A673 (cell line): ENCODE data around the gene ARHGEF26. TPM values are rescaled to one million over a fixed set of nuclear protein-coding genes. Genes with fewer than 3 reads are reported as not detected.

Source experiments
- BruUV-seq: library from RNA; stranded (reverse); fragments of 400-500 nt; replicated peaks from 2 replicates; lab custom pipeline; 2021; lab: Mats Ljungman, UMichigan
- CTCF ChIA-PET: fragments of 300-600 bp; sonication (Branson Sonifier 250); formaldehyde crosslinking; loops from one replicate; lab custom pipeline; 2022; ENCODE audit warnings: antibody characterized with exemption; lab: Charles Lee
- POLR2A ChIA-PET: fragments of 300-600 bp; sonication (Branson Sonifier 250); formaldehyde crosslinking; loops from one replicate; lab custom pipeline; 2022; ENCODE audit warnings: antibody characterized with exemption; ENCODE audit not compliant: low non-redundant PET; lab: Charles Lee
- DNase-seq: peaks from one replicate; pipeline ENCODE4 v3.0.0-alpha.2; 2015; ENCODE audit warnings: low spot score
- H3K27ac ChIP-seq: fragments of 200-600 bp; sonication (generic); 2 replicates; pipeline ENCODE4 v1.5.1; 2016; ENCODE audit warnings: mixed run types, low read depth, mild to moderate bottlenecking, mixed read lengths, antibody characterized with exemption, low read length; ENCODE audit not compliant: poor library complexity, severe bottlenecking
- H3K27me3 ChIP-seq: fragments of 200-600 bp; sonication (generic); replicated peaks from 2 replicates; pipeline ENCODE4 v1.6.1; 2017; ENCODE audit warnings: mixed run types, low read depth, mild to moderate bottlenecking, mixed read lengths, antibody characterized with exemption, low read length; ENCODE audit not compliant: insufficient read depth, poor library complexity
- H3K36me3 ChIP-seq: fragments of 200-600 bp; sonication (generic); 2 replicates; pipeline ENCODE4 v1.6.1; 2016; ENCODE audit warnings: mixed run types, mild to moderate bottlenecking, mixed read lengths, antibody characterized with exemption, low read length; ENCODE audit not compliant: insufficient read depth, poor library complexity, severe bottlenecking
- H3K4me1 ChIP-seq: fragments of 200-600 bp; sonication (generic); 2 replicates; pipeline ENCODE4 v1.6.1; 2017; ENCODE audit warnings: mixed run types, mild to moderate bottlenecking, mixed read lengths, antibody characterized with exemption, low read length; ENCODE audit not compliant: insufficient read depth, poor library complexity, severe bottlenecking
- H3K4me3 ChIP-seq: fragments of 200-600 bp; sonication (generic); 2 replicates; pipeline ENCODE4 v1.5.1; 2016; ENCODE audit warnings: low read depth, mixed run types, mild to moderate bottlenecking, mixed read lengths, low read length; ENCODE audit not compliant: poor library complexity, severe bottlenecking
- H3K9me3 ChIP-seq: fragments of 200-600 bp; sonication (generic); 2 replicates; pipeline ENCODE4 v1.6.1; 2016; ENCODE audit warnings: mixed run types, low read depth, mild to moderate bottlenecking, mixed read lengths, antibody characterized with exemption, low read length; ENCODE audit not compliant: poor library complexity, severe bottlenecking
- CTCF ChIP-seq: fragments of 300-800, 200-600 bp; sonication (generic); conservative IDR thresholded peaks from 2 replicates; pipeline ENCODE4 v1.5.1; 2017; ENCODE audit warnings: low read depth, mild to moderate bottlenecking, antibody characterized with exemption, low read length, moderate library complexity, mixed read lengths
- EZH2 ChIP-seq: fragments of 200-600 bp; sonication (generic); IDR thresholded peaks from 2 replicates; pipeline ENCODE4 v1.6.1; 2017; ENCODE audit warnings: borderline replicate concordance, low read depth, mild to moderate bottlenecking, mixed read lengths, antibody characterized with exemption, low read length; ENCODE audit not compliant: poor library complexity, severe bottlenecking
- intact Hi-C: fragments of 100-400 bp; cut with micrococcal nuclease; formaldehyde crosslinking; loops from one replicate; pipeline ENCODE4 v1.10.0; 2022; ENCODE audit not compliant: unreplicated experiment
- total RNA-seq: library from RNA; stranded (reverse); gene quantifications from 2 replicates; pipeline ENCODE4 v1.2.3, GENCODE V29; 2021

ARHGEF26 gene
- total RNA-seq, 1 experiment from 2014 or later = 15.9 TPM

GRCh38 chr3:154301561-154301960, 180.4 kb downstream of the ARHGEF26 start:
- no peak overlapping the region for H3K27ac ChIP-seq
- intact Hi-C loops = no loop called here
- POLR2A ChIA-PET = no interaction called here

GRCh38 chr3:154304116-154304786, 183.1 kb downstream of the ARHGEF26 start:
- intact Hi-C loops = no loop called here
- H3K27me3 ChIP-seq = no peaks in the 10 kb centered on the region
- H3K4me1 ChIP-seq = no peaks in the 10 kb centered on the region
- no peak for TF ChIP-seq CTCF
- TF ChIP-seq EZH2 = no peak
- no peak for DNase-seq
- CTCF ChIA-PET = no interaction called here
- H3K4me3 ChIP-seq = no peak overlapping the region
- BruUV-seq = no TSS peak
- H3K9me3 ChIP-seq = no peaks in the 10 kb centered on the region
- POLR2A ChIA-PET = no interaction called here
- no peak overlapping the region for H3K27ac ChIP-seq
- peaks cover 92% of the 10 kb centered on the region for H3K36me3 ChIP-seq

More at GRCh38 chr3:154301561-154301960, 180.4 kb downstream of the ARHGEF26 start:
- BruUV-seq = no TSS peak
- TF ChIP-seq EZH2 = no peak
- 0 out of 2 replicates have a peak, but pooled peaks have one; percentile 10 for TF ChIP-seq CTCF
- Histone ChIP-seq H3K9me3 (no peaks in the 10 kb centered on the region), H3K4me1 (no peaks in the 10 kb centered on the region), H3K4me3 (no peak overlapping the region), H3K36me3 (peaks cover 93% of the 10 kb centered on the region), H3K27me3 (no peaks in the 10 kb centered on the region)
- CTCF ChIA-PET = no interaction called here
- no peak for DNase-seq

GRCh38 chr3:154304936-154305335, 183.7 kb downstream of the ARHGEF26 start:
- Histone ChIP-seq H3K27ac (no peak overlapping the region), H3K27me3 (no peaks in the 10 kb centered on the region), H3K4me1 (no peaks in the 10 kb centered on the region), H3K9me3 (no peaks in the 10 kb centered on the region), H3K36me3 (peaks cover 92% of the 10 kb centered on the region), H3K4me3 (no peak overlapping the region)
- no TSS peak for BruUV-seq
- no peak for DNase-seq
- intact Hi-C loops = no loop called here
- POLR2A ChIA-PET = no interaction called here
- CTCF ChIA-PET = no interaction called here
- TF ChIP-seq CTCF = no peak
- no peak for TF ChIP-seq EZH2
